ENCODE results near the gene CFAP70. TPM values are rescaled to one million over a fixed set of nuclear protein-coding genes. Genes with fewer than 3 reads are reported as not detected.

CFAP70 gene
- polyA plus RNA-seq, 4 donors, result 0.45 to 6.7 (median 0.45) TPM; not detected in 1

DNA sequence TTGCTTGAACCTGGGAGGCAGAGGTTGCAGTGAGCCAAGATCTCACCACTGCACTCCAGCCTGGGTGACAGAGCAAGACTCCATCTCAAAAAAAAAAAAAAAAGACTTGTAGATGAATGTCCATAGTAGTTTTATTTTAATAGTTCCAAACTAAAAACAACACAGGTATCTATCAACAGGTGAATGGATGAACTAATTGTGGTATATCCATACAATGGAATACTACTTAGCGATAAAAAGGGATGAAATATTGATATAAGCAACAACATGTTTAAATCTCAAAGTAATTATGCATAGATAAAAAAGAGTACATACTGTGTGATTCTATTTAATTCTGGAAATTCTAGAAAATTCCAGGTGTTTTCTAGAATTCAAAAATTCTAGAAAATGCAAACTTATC lies 68.7 kb downstream of the CFAP70 start:
- no peak overlapping the region for H3K27ac ChIP-seq (ENCODE audit: low read depth in 1 of 3, low read length in 2 of 3)
- peak; percentile 30 for FAIRE-seq
- H3K36me3 ChIP-seq (ENCODE audit: control insufficient read depth in 3 of 3, insufficient read depth in 2 of 3, low read depth in 1 of 3, low read length in 3 of 3), result no peaks in the 10 kb centered on the region
- no peaks in the 10 kb centered on the region for H3K9me3 ChIP-seq (ENCODE audit: control insufficient read depth in 2 of 2, insufficient read depth in 1 of 2, low read depth in 1 of 2, low read length in 1 of 2)
- H3K4me1 ChIP-seq (ENCODE audit: control insufficient read depth in 3 of 3, insufficient read depth in 2 of 3, low read depth in 1 of 3, low read length in 2 of 3), result no peaks in the 10 kb centered on the region
- WGBS, 3 donors, result 97 to 98% (median 97%) methylated on average over 1 of the region's 1 CpG
- no peak overlapping the region for H3K4me3 ChIP-seq (ENCODE audit: low read depth in 1 of 3, low read length in 3 of 3)
- no peaks in the 10 kb centered on the region for H3K27me3 ChIP-seq (ENCODE audit: control insufficient read depth in 3 of 3, insufficient read depth in 3 of 3, low read length in 3 of 3)
- DNase-seq, result no peak

DNA sequence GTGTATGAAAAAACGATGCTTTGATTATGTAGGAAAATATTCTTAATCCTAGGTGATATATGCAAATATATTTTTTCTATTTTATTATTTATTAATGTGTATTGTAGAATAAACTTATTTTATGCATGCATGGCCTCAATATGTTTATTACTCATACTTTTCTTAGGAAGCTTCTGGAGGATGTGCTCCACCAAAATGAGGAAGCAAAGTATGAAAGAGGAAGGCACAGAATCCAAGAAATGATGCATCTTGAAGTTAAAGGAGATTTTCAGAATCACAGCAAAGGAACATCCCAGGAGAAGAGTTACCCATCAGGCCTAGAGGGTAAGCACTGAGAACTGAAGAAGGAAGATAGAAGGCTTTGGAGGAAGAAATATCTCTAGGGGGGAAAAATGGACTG lies 71.2 kb downstream of the CFAP70 start:
- 81 to 92% (median 89%) methylated on average over 1 of the region's 1 CpG for WGBS, 3 donors
- Histone ChIP-seq H3K4me1 (ENCODE audit: control insufficient read depth in 3 of 3, insufficient read depth in 2 of 3, low read depth in 1 of 3, low read length in 2 of 3) (no peaks in the 10 kb centered on the region), H3K9me3 (ENCODE audit: control insufficient read depth in 2 of 2, insufficient read depth in 1 of 2, low read depth in 1 of 2, low read length in 1 of 2) (no peaks in the 10 kb centered on the region), H3K4me3 (ENCODE audit: low read depth in 1 of 3, low read length in 3 of 3) (no peak overlapping the region), H3K27me3 (ENCODE audit: control insufficient read depth in 3 of 3, insufficient read depth in 3 of 3, low read length in 3 of 3) (no peaks in the 10 kb centered on the region), H3K36me3 (ENCODE audit: control insufficient read depth in 3 of 3, insufficient read depth in 2 of 3, low read depth in 1 of 3, low read length in 3 of 3) (no peaks in the 10 kb centered on the region), H3K27ac (ENCODE audit: low read depth in 1 of 3, low read length in 2 of 3) (no peak overlapping the region)
- DNase-seq (no peak), FAIRE-seq (no peak)

- FAIRE-seq, result no peak
- H3K27ac ChIP-seq (ENCODE audit: low read depth in 1 of 3, low read length in 2 of 3), result no peak overlapping the region
- 85 to 94% (median 87%) methylated on average over 3 of the region's 3 CpGs for WGBS, 3 donors
- H3K4me3 ChIP-seq (ENCODE audit: low read depth in 1 of 3, low read length in 3 of 3), result no peak overlapping the region
- no peaks in the 10 kb centered on the region for H3K27me3 ChIP-seq (ENCODE audit: control insufficient read depth in 3 of 3, insufficient read depth in 3 of 3, low read length in 3 of 3)
- no peak for DNase-seq
- H3K36me3 ChIP-seq (ENCODE audit: control insufficient read depth in 3 of 3, insufficient read depth in 2 of 3, low read depth in 1 of 3, low read length in 3 of 3), result no peaks in the 10 kb centered on the region
- H3K9me3 ChIP-seq (ENCODE audit: control insufficient read depth in 2 of 2, insufficient read depth in 1 of 2, low read depth in 1 of 2, low read length in 1 of 2), result no peaks in the 10 kb centered on the region
- no peaks in the 10 kb centered on the region for H3K4me1 ChIP-seq (ENCODE audit: control insufficient read depth in 3 of 3, insufficient read depth in 2 of 3, low read depth in 1 of 3, low read length in 2 of 3)
Observed at GRCh38 chr10:73281097-73281496, 77.6 kb downstream of the CFAP70 start.

DNA sequence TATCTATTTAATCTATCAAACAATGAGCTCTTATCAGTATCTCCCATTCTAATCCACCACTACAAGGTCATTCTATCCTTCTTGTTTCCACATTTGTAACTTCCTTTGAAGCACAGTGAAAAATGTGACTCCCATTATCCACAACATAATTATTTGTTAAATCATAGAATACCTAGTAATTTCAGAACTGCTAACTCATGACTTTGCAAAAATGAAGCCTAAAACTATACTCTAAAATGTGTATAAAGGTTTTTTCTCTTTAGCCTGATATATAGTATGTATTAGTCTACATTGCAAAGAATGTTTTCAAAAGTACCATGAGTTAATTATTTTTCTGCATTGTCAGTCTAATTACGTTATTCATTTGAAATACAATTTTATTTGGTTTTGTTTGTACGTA lies 94.2 kb downstream of the CFAP70 start:
- no peaks in the 10 kb centered on the region for H3K36me3 ChIP-seq (ENCODE audit: control insufficient read depth in 3 of 3, insufficient read depth in 2 of 3, low read depth in 1 of 3, low read length in 3 of 3)
- peaks cover 0 to 8% of the 10 kb centered on the region in 2 donors for H3K9me3 ChIP-seq (ENCODE audit: control insufficient read depth in 2 of 2, insufficient read depth in 1 of 2, low read depth in 1 of 2, low read length in 1 of 2)
- H3K27ac ChIP-seq (ENCODE audit: low read depth in 1 of 3, low read length in 2 of 3), result no peak overlapping the region
- WGBS, 3 donors, result 89 to 93% (median 91%) methylated on average over 2 of the region's 2 CpGs
- no peak for DNase-seq
- FAIRE-seq, result no peak
- H3K4me3 ChIP-seq (ENCODE audit: low read depth in 1 of 3, low read length in 3 of 3), result no peak overlapping the region
- H3K4me1 ChIP-seq (ENCODE audit: control insufficient read depth in 3 of 3, insufficient read depth in 2 of 3, low read depth in 1 of 3, low read length in 2 of 3), result no peaks in the 10 kb centered on the region
- no peaks in the 10 kb centered on the region for H3K27me3 ChIP-seq (ENCODE audit: control insufficient read depth in 3 of 3, insufficient read depth in 3 of 3, low read length in 3 of 3)

DNA sequence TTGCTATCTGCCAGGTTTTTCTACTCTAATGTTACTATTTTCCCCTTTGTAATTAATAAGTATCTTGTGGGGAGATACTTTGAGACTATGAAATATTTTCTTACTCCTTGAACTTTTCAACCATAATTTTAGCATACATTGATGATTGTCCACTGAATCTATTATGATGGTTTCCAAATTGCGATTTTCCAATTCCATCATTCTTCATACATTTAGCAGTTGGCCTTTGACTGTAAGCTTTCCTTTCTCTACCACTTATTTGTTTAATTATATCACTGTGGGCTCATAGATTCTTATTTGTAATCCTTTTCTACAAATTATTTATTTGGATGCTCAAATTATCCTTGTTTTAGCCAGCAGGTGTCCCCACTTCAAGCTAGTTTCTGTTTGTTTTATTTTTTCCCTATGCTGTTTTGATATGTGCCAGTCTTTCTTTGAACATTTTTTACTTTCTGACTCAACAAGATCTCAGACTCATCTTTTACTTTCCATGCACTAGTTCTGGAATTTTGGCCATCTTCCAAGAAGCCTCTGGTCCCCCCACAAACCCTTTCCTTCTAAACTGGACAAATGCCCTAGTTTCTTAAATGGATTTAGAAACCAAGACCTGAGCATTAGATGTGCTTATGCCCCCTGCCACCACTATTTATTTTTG lies 94.8 kb downstream of the CFAP70 start:
- H3K9me3 ChIP-seq (ENCODE audit: control insufficient read depth in 2 of 2, insufficient read depth in 1 of 2, low read depth in 1 of 2, low read length in 1 of 2), result peaks cover 0 to 9% of the 10 kb centered on the region in 2 donors
- H3K4me3 ChIP-seq (ENCODE audit: low read depth in 1 of 3, low read length in 3 of 3), result no peak overlapping the region
- no peaks in the 10 kb centered on the region for H3K36me3 ChIP-seq (ENCODE audit: control insufficient read depth in 3 of 3, insufficient read depth in 2 of 3, low read depth in 1 of 3, low read length in 3 of 3)
- H3K27me3 ChIP-seq (ENCODE audit: control insufficient read depth in 3 of 3, insufficient read depth in 3 of 3, low read length in 3 of 3), result no peaks in the 10 kb centered on the region
- FAIRE-seq (no peak), DNase-seq (peak in 1 of 2 donors; percentile 28)
- no peaks in the 10 kb centered on the region for H3K4me1 ChIP-seq (ENCODE audit: control insufficient read depth in 3 of 3, insufficient read depth in 2 of 3, low read depth in 1 of 3, low read length in 2 of 3)
- H3K27ac ChIP-seq (ENCODE audit: low read depth in 1 of 3, low read length in 2 of 3), result no peak overlapping the region
- 26 to 31% (median 30%) methylated on average over 1 of the region's 1 CpG for whole genome bisulfite sequencing, 3 donors

- Histone ChIP-seq H3K36me3 (ENCODE audit: control insufficient read depth in 3 of 3, insufficient read depth in 2 of 3, low read depth in 1 of 3, low read length in 3 of 3) (no peaks in the 10 kb centered on the region), H3K4me1 (ENCODE audit: control insufficient read depth in 3 of 3, insufficient read depth in 2 of 3, low read depth in 1 of 3, low read length in 2 of 3) (no peaks in the 10 kb centered on the region), H3K9me3 (ENCODE audit: control insufficient read depth in 2 of 2, insufficient read depth in 1 of 2, low read depth in 1 of 2, low read length in 1 of 2) (peaks cover 0 to 13% of the 10 kb centered on the region in 2 donors), H3K4me3 (ENCODE audit: low read depth in 1 of 3, low read length in 3 of 3) (no peak overlapping the region), H3K27ac (ENCODE audit: low read depth in 1 of 3, low read length in 2 of 3) (no peak overlapping the region), H3K27me3 (ENCODE audit: control insufficient read depth in 3 of 3, insufficient read depth in 3 of 3, low read length in 3 of 3) (no peaks in the 10 kb centered on the region)
- no peak for FAIRE-seq
- no peak for DNase-seq
- WGBS, 3 donors, result 20 to 54% (median 37%) methylated on average over 5 of the region's 5 CpGs
Observed at GRCh38 chr10:73262880-73263555, 95.6 kb downstream of the CFAP70 start.

- WGBS, 3 donors, result 68 to 73% (median 72%) methylated on average over 4 of the region's 4 CpGs
Observed at GRCh38 chr10:73262105-73262730, 96.4 kb downstream of the CFAP70 start.

GRCh38 chr10:73261362-73261995 lies 97.2 kb downstream of the CFAP70 start:
- 93 to 96% (median 94%) methylated on average over 9 of the region's 9 CpGs for WGBS, 3 donors

More at GRCh38 chr10:73262105-73262730, 96.4 kb downstream of the CFAP70 start:
- H3K36me3 ChIP-seq (ENCODE audit: control insufficient read depth in 3 of 3, insufficient read depth in 2 of 3, low read depth in 1 of 3, low read length in 3 of 3), result no peaks in the 10 kb centered on the region
- H3K4me3 ChIP-seq (ENCODE audit: low read depth in 1 of 3, low read length in 3 of 3), result no peak overlapping the region
- DNase-seq (no peak), FAIRE-seq (no peak)
- H3K27me3 ChIP-seq (ENCODE audit: control insufficient read depth in 3 of 3, insufficient read depth in 3 of 3, low read length in 3 of 3), result no peaks in the 10 kb centered on the region
- H3K9me3 ChIP-seq (ENCODE audit: control insufficient read depth in 2 of 2, insufficient read depth in 1 of 2, low read depth in 1 of 2, low read length in 1 of 2), result peaks cover 0 to 13% of the 10 kb centered on the region in 2 donors
- no peak overlapping the region for H3K27ac ChIP-seq (ENCODE audit: low read depth in 1 of 3, low read length in 2 of 3)
- H3K4me1 ChIP-seq (ENCODE audit: control insufficient read depth in 3 of 3, insufficient read depth in 2 of 3, low read depth in 1 of 3, low read length in 2 of 3), result no peaks in the 10 kb centered on the region

More at GRCh38 chr10:73261362-73261995, 97.2 kb downstream of the CFAP70 start:
- no peak overlapping the region for H3K27ac ChIP-seq (ENCODE audit: low read depth in 1 of 3, low read length in 2 of 3)
- peaks cover 0 to 13% of the 10 kb centered on the region in 2 donors for H3K9me3 ChIP-seq (ENCODE audit: control insufficient read depth in 2 of 2, insufficient read depth in 1 of 2, low read depth in 1 of 2, low read length in 1 of 2)
- DNase-seq (no peak), FAIRE-seq (no peak)
- no peaks in the 10 kb centered on the region for H3K27me3 ChIP-seq (ENCODE audit: control insufficient read depth in 3 of 3, insufficient read depth in 3 of 3, low read length in 3 of 3)
- H3K4me3 ChIP-seq (ENCODE audit: low read depth in 1 of 3, low read length in 3 of 3), result no peak overlapping the region
- H3K36me3 ChIP-seq (ENCODE audit: control insufficient read depth in 3 of 3, insufficient read depth in 2 of 3, low read depth in 1 of 3, low read length in 3 of 3), result no peaks in the 10 kb centered on the region
- no peaks in the 10 kb centered on the region for H3K4me1 ChIP-seq (ENCODE audit: control insufficient read depth in 3 of 3, insufficient read depth in 2 of 3, low read depth in 1 of 3, low read length in 2 of 3)

Measured in small intestine (tissue), 7 donors.